H1 (cell line): Measurements from ENCODE around the gene RBMS1. TPM values are rescaled to one million over a fixed set of nuclear protein-coding genes. Genes with fewer than 3 reads are reported as not detected.

Experiments used
- CTCF ChIA-PET: fragments of 300-600 bp; sonication (Branson Sonifier 250); formaldehyde crosslinking; loops from one replicate; lab custom pipeline; 2021; ENCODE audit not compliant: partially characterized antibody; lab: Charles Lee
- POLR2A ChIA-PET: fragments of 300-600 bp; sonication (Branson Sonifier 250); formaldehyde crosslinking; loops from one replicate; lab custom pipeline; 2021; ENCODE audit warnings: inconsistent platforms; ENCODE audit not compliant: partially characterized antibody; lab: Charles Lee
- DNase-seq, 2 experiments: peaks; one replicate each; pipeline versions ENCODE4 v3.0.0 to v3.0.0-alpha.2; 2010 to 2022; ENCODE audit warnings: low spot score in 2 of 2, low read depth in 1 of 2, mixed read lengths in 1 of 2
- FAIRE-seq: peaks from 2 replicates; lab custom pipeline; 2011; peaks lifted over from hg19 to GRCh38; lab: Jason Lieb, UNC
- H2AFZ ChIP-seq: 2 replicates; pipeline ENCODE4 v1.8.1; 2012; ENCODE audit warnings: low read length, inconsistent platforms
- H2AK5ac ChIP-seq: 2 replicates; pipeline ENCODE4 v1.6.1; 2013; ENCODE audit warnings: low read depth, low read length
- H2BK120ac ChIP-seq: replicated peaks from 2 replicates; pipeline ENCODE3; 2013; ENCODE audit warnings: low read depth, low read length, inconsistent platforms
- H2BK12ac ChIP-seq: 2 replicates; pipeline ENCODE4 v1.6.1; 2013; ENCODE audit warnings: low read depth, low read length
- H2BK15ac ChIP-seq: 2 replicates; pipeline ENCODE4 v1.6.1; 2013; ENCODE audit warnings: low read length
- H2BK20ac ChIP-seq: 2 replicates; pipeline ENCODE4 v1.6.1; 2013; ENCODE audit warnings: low read length
- H2BK5ac ChIP-seq: 2 replicates; pipeline ENCODE4 v1.6.1; 2013; ENCODE audit warnings: low read depth, low read length
- H3K14ac ChIP-seq: 2 replicates; pipeline ENCODE4 v1.6.1; 2013; ENCODE audit warnings: inconsistent platforms; ENCODE audit not compliant: insufficient read length
- H3K18ac ChIP-seq: 2 replicates; pipeline ENCODE4 v1.6.1; 2013; ENCODE audit warnings: low read length; ENCODE audit errors: extremely low read depth
- H3K23ac ChIP-seq: 2 replicates; pipeline ENCODE4 v1.6.1; 2013; ENCODE audit warnings: inconsistent platforms; ENCODE audit not compliant: insufficient read length
- H3K23me2 ChIP-seq: 2 replicates; pipeline ENCODE4 v1.6.1; 2013; ENCODE audit warnings: low read depth, low read length
- H3K27ac ChIP-seq: 2 replicates; pipeline ENCODE4 v1.6.1; 2011; ENCODE audit warnings: low read depth, low read length, inconsistent platforms
- H3K27me3 ChIP-seq, 4 experiments: replicated peaks in 1 of 4; 1 replicate in 1 of 4; 2 replicates in 3 of 4; pipeline versions ENCODE4 v1.6.1 to v1.8.1; 2011 to 2013; ENCODE audit warnings: low read length in 3 of 4, mild to moderate bottlenecking in 3 of 4, inconsistent platforms in 2 of 4, mixed read lengths in 2 of 4, moderate library complexity in 1 of 4; ENCODE audit not compliant: control insufficient read depth in 3 of 4, insufficient read depth in 3 of 4; ENCODE audit errors: extremely low read depth in 1 of 4
- H3K36me3 ChIP-seq, 4 experiments: 2 replicates each; pipeline versions ENCODE4 v1.6.1 to v1.8.1; 2011 to 2013; ENCODE audit warnings: mild to moderate bottlenecking in 4 of 4, low read length in 3 of 4, moderate library complexity in 2 of 4, control low read depth in 1 of 4, inconsistent platforms in 1 of 4; ENCODE audit not compliant: insufficient read depth in 4 of 4, control insufficient read depth in 2 of 4
- H3K4ac ChIP-seq: replicated peaks from 2 replicates; pipeline ENCODE3; 2013; ENCODE audit warnings: low read length, low read depth, mixed read lengths, inconsistent platforms; ENCODE audit not compliant: insufficient read length
- H3K4me1 ChIP-seq, 4 experiments: replicated peaks in 1 of 4; 1 replicate in 1 of 4; 2 replicates in 3 of 4; pipeline versions ENCODE4 v1.6.1 to v1.8.1; 2011 to 2013; ENCODE audit warnings: low read length in 3 of 4, inconsistent platforms in 2 of 4, mixed read lengths in 1 of 4; ENCODE audit not compliant: insufficient read depth in 4 of 4, control insufficient read depth in 3 of 4
- H3K4me2 ChIP-seq, 2 experiments: 2 replicates each; pipeline versions ENCODE4 v1.6.1 to v1.8.1; 2011 to 2013; ENCODE audit warnings: low read depth in 2 of 2, low read length in 2 of 2, control low read depth in 1 of 2, inconsistent platforms in 1 of 2, mild to moderate bottlenecking in 1 of 2; ENCODE audit not compliant: insufficient read depth in 1 of 2
- H3K4me3 ChIP-seq, 4 experiments: fragments of 200-600, 300-600 bp in 1 of 4; sonication (generic), shearing (Covaris generic), sonication (Bioruptor Twin) in 1 of 4; 2 replicates each; pipeline versions ENCODE4 v1.5.1 to v1.8.1; 2011 to 2016; ENCODE audit warnings: low read length in 4 of 4, low read depth in 3 of 4, control low read depth in 2 of 4, inconsistent platforms in 2 of 4, mild to moderate bottlenecking in 2 of 4, mixed read lengths in 1 of 4, moderate library complexity in 1 of 4; ENCODE audit not compliant: insufficient read depth in 2 of 4; ENCODE audit errors: extremely low read depth in 1 of 4
- H3K56ac ChIP-seq: replicated peaks from 2 replicates; pipeline ENCODE3; 2013; ENCODE audit warnings: low read depth, mild to moderate bottlenecking, mixed read lengths, low read length, inconsistent platforms; ENCODE audit not compliant: insufficient read length
- H3K79me1 ChIP-seq: 2 replicates; pipeline ENCODE4 v1.6.1; 2013; ENCODE audit warnings: low read depth, low read length, control low read depth
- H3K79me2 ChIP-seq, 2 experiments: 2 replicates each; pipeline versions ENCODE4 v1.6.1 to v1.8.1; 2012 to 2013; ENCODE audit warnings: low read length in 2 of 2, mild to moderate bottlenecking in 2 of 2, inconsistent platforms in 1 of 2; ENCODE audit not compliant: insufficient read depth in 2 of 2, control insufficient read depth in 1 of 2
- H3K9ac ChIP-seq, 4 experiments: replicated peaks in 1 of 4; 1 replicate in 1 of 4; 2 replicates in 3 of 4; pipeline versions ENCODE4 v1.6.1 to v1.8.1; 2011 to 2013; ENCODE audit warnings: low read depth in 3 of 4, low read length in 3 of 4, control low read depth in 2 of 4, mild to moderate bottlenecking in 2 of 4, moderate library complexity in 2 of 4, inconsistent platforms in 1 of 4; ENCODE audit errors: extremely low read depth in 1 of 4
- H3K9me3 ChIP-seq, 2 experiments: 2 replicates each; pipeline versions ENCODE4 v1.6.1 to v1.8.1; 2012 to 2013; ENCODE audit warnings: mild to moderate bottlenecking in 2 of 2, moderate library complexity in 2 of 2, control low read depth in 1 of 2, inconsistent platforms in 1 of 2, low read depth in 1 of 2, low read length in 1 of 2, mixed read lengths in 1 of 2; ENCODE audit not compliant: insufficient read depth in 2 of 2
- H4K20me1 ChIP-seq, 2 experiments: replicated peaks in 1 of 2; 2 replicates each; pipeline versions ENCODE3 to v1.8.1; 2011 to 2013; ENCODE audit warnings: inconsistent platforms in 2 of 2, low read length in 2 of 2, mild to moderate bottlenecking in 1 of 2; ENCODE audit not compliant: insufficient read depth in 2 of 2, control insufficient read depth in 1 of 2
- H4K5ac ChIP-seq: 2 replicates; pipeline ENCODE4 v1.6.1; 2013; ENCODE audit warnings: low read length, low read depth, mixed read lengths, inconsistent platforms; ENCODE audit not compliant: insufficient read length
- H4K8ac ChIP-seq: 2 replicates; pipeline ENCODE4 v1.8.0; 2013; ENCODE audit warnings: mild to moderate bottlenecking, moderate library complexity, low read length, inconsistent platforms; ENCODE audit not compliant: insufficient read depth; ENCODE audit errors: extremely low read depth
- H4K91ac ChIP-seq: replicated peaks from 2 replicates; pipeline ENCODE3; 2013; ENCODE audit warnings: low read length, mixed read lengths, inconsistent platforms; ENCODE audit not compliant: insufficient read length
- ATF3 ChIP-seq: IDR thresholded peaks from 2 replicates; pipeline ENCODE4 v1.6.1; 2011; ENCODE audit warnings: low read depth, mild to moderate bottlenecking, low read length; ENCODE audit not compliant: insufficient read depth
- POLR2A ChIP-seq, 2 experiments: IDR thresholded peaks; 1 replicate in 1 of 2; 2 replicates in 1 of 2; pipeline ENCODE4 v1.6.1; 2011; ENCODE audit warnings: low read depth in 2 of 2, low read length in 2 of 2, mild to moderate bottlenecking in 2 of 2; ENCODE audit errors: control extremely low read depth in 1 of 2
- RFX5 ChIP-seq: IDR thresholded peaks from 2 replicates; pipeline ENCODE4 v1.6.1; 2011; ENCODE audit warnings: low read depth, low read length, improper control_type of control experiment, borderline replicate concordance
- RXRA ChIP-seq: IDR thresholded peaks from 2 replicates; pipeline ENCODE4 v1.6.1; 2011; ENCODE audit warnings: low read depth, mild to moderate bottlenecking, low read length, moderate library complexity; ENCODE audit not compliant: insufficient read depth
- SAP30 ChIP-seq: fragments of 300-600 bp; sonication (generic); IDR thresholded peaks from 2 replicates; pipeline ENCODE4 v1.7.1; 2012; ENCODE audit warnings: low read length, moderate library complexity, mild to moderate bottlenecking, inconsistent platforms; ENCODE audit not compliant: insufficient read depth, insufficient replicate concordance
- SP1 ChIP-seq: IDR thresholded peaks from 2 replicates; pipeline ENCODE4 v1.6.1; 2011; ENCODE audit warnings: low read depth, low read length
- TAF1 ChIP-seq: IDR thresholded peaks from 2 replicates; pipeline ENCODE4 v1.6.1; 2011; ENCODE audit warnings: mild to moderate bottlenecking, low read depth, low read length
- WGBS, 2 experiments: shearing (Covaris generic) in 1 of 2; methylation state at CpG; one replicate each; pipeline versions ENCODE4 v1.1.6 to v1.1.7; 2013 to 2015; ENCODE audit warnings: low lambda C conversion rate in 2 of 2, mixed read lengths in 2 of 2, inconsistent platforms in 1 of 2, low coverage in 1 of 2, missing lambda C conversion rate in 1 of 2; ENCODE audit not compliant: insufficient replicate concordance in 2 of 2, insufficient coverage in 1 of 2, insufficient read length in 1 of 2; ENCODE audit errors: extremely low coverage in 1 of 2, missing lambda C conversion rate in 1 of 2; 5-methylcytosine and 5-hydroxymethylcytosine counted together
- polyA plus RNA-seq, 7 experiments: library from polyadenylated mRNA; depleted of rRNA in 3 of 7; stranded (reverse) in 5 of 7; unstranded in 2 of 7; fragments of >200 nt in 5 of 7; fragments of 200-250 nt in 2 of 7; gene quantifications; 1 replicate in 5 of 7; 2 replicates in 1 of 7; 4 replicates in 1 of 7; pipeline versions ENCODE4 v1.2.1 to v1.2.3, GENCODE V29; 2011 to 2013; ENCODE audit warnings: missing spikeins in 2 of 7, mixed read lengths in 2 of 7
- total RNA-seq: library from RNA; stranded (reverse); fragmentation: NEBNext Ultra II Directional; extraction: Animal tissue kit (Norgen Biotek cat#: 25700); gene quantifications from 2 replicates; pipeline ENCODE4 v1.2.1, GENCODE V29; 2021
- TF ChIP-seq, protein P1 (sequence below): IDR thresholded peaks from 2 replicates; pipeline ENCODE4 v1.6.1; 2012; ENCODE audit warnings: inconsistent platforms

The RBMS1 gene
- total and polyA plus RNA-seq, 2 of the 8 experiments (the other 6 are each of a cell fraction or from before 2014, with no cell fraction given), result 53.7 to 60.0 TPM

DNA sequence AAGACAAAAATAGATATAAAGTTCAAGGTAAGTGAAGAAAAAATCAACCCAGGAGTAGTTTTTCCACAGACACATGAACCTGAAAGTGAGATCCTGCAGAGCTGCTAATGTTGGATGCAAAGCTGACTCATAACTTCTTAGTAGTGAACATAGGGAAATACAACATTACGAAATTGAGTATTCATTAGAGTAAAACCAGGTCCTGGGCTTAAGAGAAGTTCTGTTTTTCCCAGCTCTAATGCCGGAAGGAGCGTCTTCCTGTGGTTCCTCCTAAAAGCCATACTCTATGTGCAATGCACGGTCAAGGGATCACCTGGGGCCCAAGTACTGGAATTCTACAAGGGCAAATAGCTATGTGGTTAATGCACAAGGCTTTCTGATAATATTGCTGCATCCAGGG, 141.7 kb downstream of the RBMS1 start:
- H4K91ac ChIP-seq, result no peak overlapping the region
- no peaks in the 10 kb centered on the region for H4K20me1 ChIP-seq
- H3K14ac ChIP-seq, result no peak overlapping the region
- H2BK15ac ChIP-seq, result no peak overlapping the region
- no peak overlapping the region for H2AK5ac ChIP-seq
- H4K8ac ChIP-seq, result no peak overlapping the region
- WGBS, 2 experiments, result 79% methylated on average over 4 of the region's 4 CpGs; no CpG with 5 or more reads in 1 of the 2 experiments
- H3K9ac ChIP-seq, result no peak overlapping the region
- H3K79me2 ChIP-seq, result peaks cover 0 to 37% of the 10 kb centered on the region in 2 experiments; a peak in 3 of 4 replicates
- H3K18ac ChIP-seq, result no peak overlapping the region
- H3K27ac ChIP-seq, result no peak overlapping the region
- ChIA-PET POLR2A (no interaction called here), CTCF (interaction anchor here (1.3 to 1.7 kb wide), 4 partner anchors 11 to 81 kb away, joined by 3 to 8 read pairs (median 4); no protein-coding TSS in a partner anchor)
- H2BK120ac ChIP-seq, result no peak overlapping the region
- no peak overlapping the region for H3K4ac ChIP-seq
- H3K27me3 ChIP-seq, result no peaks in the 10 kb centered on the region
- TF ChIP-seq, protein P1, sequence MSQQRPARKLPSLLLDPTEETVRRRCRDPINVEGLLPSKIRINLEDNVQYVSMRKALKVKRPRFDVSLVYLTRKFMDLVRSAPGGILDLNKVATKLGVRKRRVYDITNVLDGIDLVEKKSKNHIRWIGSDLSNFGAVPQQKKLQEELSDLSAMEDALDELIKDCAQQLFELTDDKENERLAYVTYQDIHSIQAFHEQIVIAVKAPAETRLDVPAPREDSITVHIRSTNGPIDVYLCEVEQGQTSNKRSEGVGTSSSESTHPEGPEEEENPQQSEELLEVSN, result no peak
- TF ChIP-seq SP1 (no peak), SAP30 (no peak), RFX5 (no peak), TAF1 (no peak), RXRA (no peak), POLR2A (IDR thresholded peaks at IDR 0.05; ENCODE audit: control extremely low read depth in 1 of 2, low read depth in 2 of 2, low read length in 2 of 2) (no peak), ATF3 (no peak)
- no peak overlapping the region for H3K56ac ChIP-seq
- H2AFZ ChIP-seq, result no peak overlapping the region
- peaks cover 2% of the 10 kb centered on the region; the same call in 1 of the 2 replicates for H3K79me1 ChIP-seq
- H2BK5ac ChIP-seq, result no peak overlapping the region
- no peak overlapping the region for H3K23ac ChIP-seq
- FAIRE-seq, result no peak
- no peaks in the 10 kb centered on the region for H3K23me2 ChIP-seq
- no peak overlapping the region for H2BK20ac ChIP-seq
- H3K4me1 ChIP-seq, result no peaks in the 10 kb centered on the region; a peak in 1 of 7 replicates
- H2BK12ac ChIP-seq, result no peak overlapping the region
- no peak overlapping the region for H4K5ac ChIP-seq
- H3K4me3 ChIP-seq, result no peak overlapping the region
- no peak for DNase-seq
- H3K9me3 ChIP-seq, result no peaks in the 10 kb centered on the region
- H3K36me3 ChIP-seq, result peaks cover 0 to 4% (median 0%) of the 10 kb centered on the region in 4 experiments; a peak in 1 of 8 replicates
- H3K4me2 ChIP-seq, result no peak overlapping the region
